Chondrocyte (in vitro differentiated cells): ENCODE data around the gene NR6A1. TPM values are rescaled to one million over a fixed set of nuclear protein-coding genes. Genes with fewer than 3 reads are reported as not detected.

Experiments
- DNase-seq: peaks from one replicate; pipeline ENCODE4 v3.0.0; 2021; ENCODE audit warnings: mixed read lengths, low spot score
- H3K27ac Mint-ChIP-seq: one replicate; pipeline ENCODE4 v1.8.0; 2021; ENCODE audit warnings: mild to moderate bottlenecking, moderate library complexity, mixed read lengths; ENCODE audit not compliant: unreplicated experiment
- H3K27me3 Mint-ChIP-seq: 2 replicates; pipeline ENCODE4 v1.8.0; 2021; ENCODE audit warnings: low read depth, mixed read lengths
- H3K36me3 Mint-ChIP-seq: 2 replicates; pipeline ENCODE4 v1.8.0; 2021; ENCODE audit warnings: low read depth, mixed read lengths
- H3K4me1 Mint-ChIP-seq: 2 replicates; pipeline ENCODE4 v1.8.0; 2021; ENCODE audit warnings: low read depth, mild to moderate bottlenecking, mixed read lengths
- H3K4me3 Mint-ChIP-seq: one replicate; pipeline ENCODE4 v1.8.0; 2021; ENCODE audit warnings: mild to moderate bottlenecking, moderate library complexity, mixed read lengths; ENCODE audit not compliant: unreplicated experiment
- H3K9me3 Mint-ChIP-seq: 2 replicates; pipeline ENCODE4 v1.8.0; 2021; ENCODE audit warnings: low read depth, mixed read lengths
- CTCF ChIP-seq: fragments of 200-600 bp; sonication (generic); IDR thresholded peaks from 2 replicates; pipeline ENCODE4 v1.5.0; 2021; ENCODE audit warnings: antibody characterized with exemption, mild to moderate bottlenecking, moderate library complexity
- total RNA-seq: library from RNA; stranded (reverse); gene quantifications from 3 replicates; pipeline ENCODE4 v1.2.1, GENCODE V29; 2021

NR6A1 gene
- total RNA-seq, 1 donor from 2014 or later = 0.77 TPM

- Mint-ChIP-seq H3K27ac (no peak overlapping the region), H3K4me3 (no peak overlapping the region), H3K27me3 (peaks cover 31% of the 10 kb centered on the region), H3K36me3 (no peaks in the 10 kb centered on the region), H3K9me3 (no peaks in the 10 kb centered on the region), H3K4me1 (peaks cover 11% of the 10 kb centered on the region)
- no peak for TF ChIP-seq CTCF
- DNase-seq = no peak
These were observed 13.5 kb downstream of the NR6A1 start for GRCh38 chr9:124757616-124758015.

DNA sequence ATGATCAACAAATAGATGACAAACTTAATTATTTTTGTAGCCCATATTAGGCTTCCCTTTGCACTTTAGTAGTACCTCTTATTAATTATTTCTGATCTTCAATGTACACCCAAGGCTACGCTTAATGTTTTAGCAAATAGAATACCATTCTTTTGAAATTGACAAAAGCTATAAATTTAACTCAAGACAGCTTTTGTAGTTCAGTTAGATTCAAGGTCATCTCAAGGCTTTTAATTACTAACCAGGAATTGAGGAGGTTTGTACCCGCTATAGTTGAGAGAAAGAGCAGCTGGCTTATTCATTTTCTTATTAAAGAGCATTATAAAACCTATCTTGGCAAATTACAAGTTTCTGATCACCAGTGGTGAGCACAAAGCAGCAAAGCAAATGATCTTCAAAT lies 15.1 kb downstream of the NR6A1 start:
- H3K4me1 Mint-ChIP-seq = peaks cover 12% of the 10 kb centered on the region
- no peak for DNase-seq
- no peak for TF ChIP-seq CTCF

GRCh38 chr9:124755061-124755460 lies 16.1 kb downstream of the NR6A1 start:
- H3K9me3 Mint-ChIP-seq = no peaks in the 10 kb centered on the region
- peaks cover 25% of the 10 kb centered on the region for H3K27me3 Mint-ChIP-seq
- DNase-seq = no peak
- peaks cover 14% of the 10 kb centered on the region for H3K4me1 Mint-ChIP-seq
- no peak overlapping the region for H3K27ac Mint-ChIP-seq
- H3K36me3 Mint-ChIP-seq = no peaks in the 10 kb centered on the region
- TF ChIP-seq CTCF = no peak
- H3K4me3 Mint-ChIP-seq = no peak overlapping the region

More for the DNA sequence above, 15.1 kb downstream of the NR6A1 start:
- H3K27me3 Mint-ChIP-seq = peaks cover 25% of the 10 kb centered on the region
- H3K36me3 Mint-ChIP-seq = no peaks in the 10 kb centered on the region
- no peak overlapping the region for H3K27ac Mint-ChIP-seq
- no peaks in the 10 kb centered on the region for H3K9me3 Mint-ChIP-seq
- H3K4me3 Mint-ChIP-seq = no peak overlapping the region

DNA sequence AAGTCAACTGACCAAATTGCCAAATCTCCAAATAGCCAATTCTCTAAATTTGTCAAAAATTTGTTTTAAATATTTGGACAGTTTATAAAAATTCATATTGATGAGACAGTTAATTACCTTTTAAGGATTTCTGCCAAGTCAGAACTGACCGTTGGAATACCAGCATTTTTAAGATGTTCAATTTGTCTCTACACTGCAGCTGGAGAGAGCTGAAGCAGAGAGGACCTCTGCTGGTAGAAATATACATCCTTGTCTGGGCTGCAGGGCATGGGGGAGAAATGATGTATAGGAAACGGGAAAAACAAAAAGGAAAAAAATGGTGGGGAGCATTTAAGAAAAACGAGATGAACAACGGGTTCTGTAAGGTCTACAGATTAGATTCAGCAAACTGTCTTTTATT lies 16.8 kb downstream of the NR6A1 start:
- Mint-ChIP-seq H3K9me3 (no peaks in the 10 kb centered on the region), H3K4me1 (peaks cover 21% of the 10 kb centered on the region), H3K4me3 (no peak overlapping the region), H3K27ac (no peak overlapping the region), H3K27me3 (peaks cover 25% of the 10 kb centered on the region), H3K36me3 (no peaks in the 10 kb centered on the region)
- TF ChIP-seq CTCF = peak; percentile 86
- DNase-seq = no peak

- H3K4me3 Mint-ChIP-seq = no peak overlapping the region
- H3K36me3 Mint-ChIP-seq = no peaks in the 10 kb centered on the region
- TF ChIP-seq CTCF = no peak
- DNase-seq = no peak
- peaks cover 18% of the 10 kb centered on the region for H3K4me1 Mint-ChIP-seq
- H3K27me3 Mint-ChIP-seq = peaks cover 24% of the 10 kb centered on the region
- no peaks in the 10 kb centered on the region for H3K9me3 Mint-ChIP-seq
- H3K27ac Mint-ChIP-seq = peak overlapping the region; percentile 78
These were observed 18.1 kb downstream of the NR6A1 start for GRCh38 chr9:124752967-124753366.
